GM23338 (cell line): ENCODE data around the gene EPS8L2. TPM values are rescaled to one million over a fixed set of nuclear protein-coding genes. Genes with fewer than 3 reads are reported as not detected.

Experiments
- ATAC-seq: fragments of 200-7000 bp; cut with Tn5 transposase; 3 replicates; pipeline ENCODE4 v1.9.1; 2020
- DNase-seq: peaks from one replicate; pipeline ENCODE4 v3.0.0-alpha.2; 2015; ENCODE audit warnings: low spot score
- H2AFZ ChIP-seq: fragments of 200-600 bp; sonication (generic); 2 replicates; pipeline ENCODE4 v1.8.0; 2016; ENCODE audit warnings: antibody characterized with exemption, mild to moderate bottlenecking, moderate library complexity
- H3F3A ChIP-seq: fragments of 200-600 bp; sonication (generic); replicated peaks from 2 replicates; pipeline ENCODE4 v1.8.0; 2017; ENCODE audit warnings: antibody characterized with exemption, mixed run types, low read depth
- H3K27ac ChIP-seq: fragments of 200-600 bp; sonication (generic); 2 replicates; pipeline ENCODE4 v1.6.1; 2016; ENCODE audit warnings: low read depth
- H3K27me3 ChIP-seq: fragments of 200-600 bp; sonication (generic); 2 replicates; pipeline ENCODE4 v1.8.0; 2016; ENCODE audit warnings: mild to moderate bottlenecking, mixed run types, moderate library complexity; ENCODE audit not compliant: insufficient read depth
- H3K36me3 ChIP-seq: fragments of 200-600 bp; sonication (generic); 2 replicates; pipeline ENCODE4 v1.8.0; 2016; ENCODE audit warnings: mild to moderate bottlenecking; ENCODE audit not compliant: insufficient read depth
- H3K4me1 ChIP-seq: fragments of 200-600 bp; sonication (generic); 2 replicates; pipeline ENCODE4 v1.8.0; 2016; ENCODE audit warnings: mild to moderate bottlenecking, moderate library complexity; ENCODE audit not compliant: insufficient read depth
- H3K4me2 ChIP-seq: fragments of 200-600 bp; sonication (generic); 2 replicates; pipeline ENCODE4 v1.7.1; 2017; ENCODE audit warnings: mixed run types
- H3K4me3 ChIP-seq: fragments of 200-600 bp; sonication (generic); 2 replicates; pipeline ENCODE4 v1.6.1; 2016; ENCODE audit warnings: mixed run types
- H3K79me2 ChIP-seq: fragments of 200-600 bp; sonication (generic); replicated peaks from 2 replicates; pipeline ENCODE4 v1.8.0; 2017; ENCODE audit warnings: mild to moderate bottlenecking; ENCODE audit not compliant: insufficient read depth
- H3K9me2 ChIP-seq: fragments of 200-600 bp; sonication (generic); 2 replicates; pipeline ENCODE4 v1.8.0; 2017; ENCODE audit not compliant: insufficient read depth
- H4K20me1 ChIP-seq: fragments of 200-600 bp; sonication (generic); replicated peaks from 2 replicates; pipeline ENCODE4 v1.8.0; 2017; ENCODE audit warnings: mild to moderate bottlenecking; ENCODE audit not compliant: insufficient read depth
- H3K27ac Mint-ChIP-seq: 2 replicates; pipeline ENCODE4 v1.8.0; 2020; ENCODE audit warnings: inconsistent platforms, mild to moderate bottlenecking, moderate library complexity, mixed read lengths
- H3K27me3 Mint-ChIP-seq: 3 replicates; pipeline ENCODE4 v1.8.0; 2022; ENCODE audit warnings: low read depth, mild to moderate bottlenecking, moderate library complexity, mixed read lengths, inconsistent platforms; ENCODE audit not compliant: insufficient read depth, poor library complexity
- H3K36me3 Mint-ChIP-seq: 3 replicates; pipeline ENCODE4 v1.8.0; 2021; ENCODE audit warnings: low read depth, mild to moderate bottlenecking, inconsistent platforms, moderate library complexity, mixed read lengths
- H3K4me1 Mint-ChIP-seq: 3 replicates; pipeline ENCODE4 v1.8.0; 2020; ENCODE audit warnings: mild to moderate bottlenecking, inconsistent platforms, mixed read lengths
- H3K4me3 Mint-ChIP-seq: 3 replicates; pipeline ENCODE4 v1.8.0; 2021; ENCODE audit warnings: moderate library complexity, mild to moderate bottlenecking, inconsistent platforms, mixed read lengths
- H3K9me3 Mint-ChIP-seq: 3 replicates; pipeline ENCODE4 v1.8.0; 2020; ENCODE audit warnings: moderate library complexity, mild to moderate bottlenecking, inconsistent platforms, mixed read lengths
- CREB1 ChIP-seq: fragments of 250-450 bp; sonication (Bioruptor Pico); IDR thresholded peaks from 2 replicates; pipeline ENCODE4 v1.5.0; 2020; ENCODE audit warnings: low read depth, mild to moderate bottlenecking, moderate library complexity
- EZH2 ChIP-seq: fragments of 200-600 bp; sonication (generic); IDR thresholded peaks from one replicate; pipeline ENCODE4 v1.8.0; 2017; ENCODE audit warnings: antibody characterized with exemption, mild to moderate bottlenecking, low read depth; ENCODE audit not compliant: unreplicated experiment
- EZH2phosphoT487 ChIP-seq: fragments of 200-600 bp; sonication (generic); IDR thresholded peaks from one replicate; pipeline ENCODE4 v1.8.1; 2018; ENCODE audit warnings: antibody characterized with exemption; ENCODE audit not compliant: unreplicated experiment
- NANOG ChIP-seq: IDR thresholded peaks from 2 replicates; pipeline ENCODE4 v1.6.1; 2016; ENCODE audit warnings: antibody characterized with exemption, borderline replicate concordance
- POLR2AphosphoS5 ChIP-seq: IDR thresholded peaks from 2 replicates; pipeline ENCODE4 v1.6.1; 2016; ENCODE audit warnings: antibody characterized with exemption, low read depth
- STAT1 ChIP-seq: IDR thresholded peaks from one replicate; pipeline ENCODE4 v1.6.1; 2016; ENCODE audit warnings: antibody characterized with exemption; ENCODE audit not compliant: unreplicated experiment
- ZNF114 ChIP-seq: fragments of 250-450 bp; sonication (Bioruptor Pico); IDR thresholded peaks from 2 replicates; pipeline ENCODE4 v1.5.0; 2020; ENCODE audit warnings: mild to moderate bottlenecking, moderate library complexity
- ZNF331 ChIP-seq: fragments of 250-450 bp; sonication (Bioruptor Pico); IDR thresholded peaks from 2 replicates; pipeline ENCODE4 v1.5.0; 2020; ENCODE audit warnings: low read depth, mild to moderate bottlenecking, moderate library complexity
- polyA plus RNA-seq: library from polyadenylated mRNA; unstranded; fragments of >200 nt; fragmentation: Nextera tagmentation; extraction: Ambion mirVana; gene quantifications from 2 replicates; pipeline ENCODE4 v1.2.1, GENCODE V29; 2016
- total RNA-seq: library from RNA; depleted of rRNA; stranded (reverse); fragments of >200 nt; shearing (Covaris generic); gene quantifications from 2 replicates; pipeline ENCODE4 v1.2.3, GENCODE V29; 2014
- TF ChIP-seq, protein P1 (sequence below), 2 experiments: fragments of 200-600 bp in 1 of 2; sonication (generic) in 1 of 2; conservative IDR thresholded peaks; 2 replicates each; pipeline versions ENCODE4 v1.5.1 to v1.6.1; 2016 to 2017; ENCODE audit warnings: antibody characterized with exemption in 2 of 2, low read depth in 2 of 2, mild to moderate bottlenecking in 2 of 2, moderate library complexity in 1 of 2
- TF ChIP-seq, protein P2 (sequence below): fragments of 250-450 bp; sonication (Bioruptor Pico); IDR thresholded peaks from 2 replicates; pipeline ENCODE4 v1.5.0; 2020; ENCODE audit warnings: mild to moderate bottlenecking, moderate library complexity
- TF ChIP-seq, protein P3 (sequence below): IDR thresholded peaks from 2 replicates; pipeline ENCODE4 v1.6.1; 2016; ENCODE audit warnings: antibody characterized with exemption

The EPS8L2 gene
- total and polyA plus RNA-seq, 2 experiments from 2014 or later: 38.7 to 59.4 TPM

DNA sequence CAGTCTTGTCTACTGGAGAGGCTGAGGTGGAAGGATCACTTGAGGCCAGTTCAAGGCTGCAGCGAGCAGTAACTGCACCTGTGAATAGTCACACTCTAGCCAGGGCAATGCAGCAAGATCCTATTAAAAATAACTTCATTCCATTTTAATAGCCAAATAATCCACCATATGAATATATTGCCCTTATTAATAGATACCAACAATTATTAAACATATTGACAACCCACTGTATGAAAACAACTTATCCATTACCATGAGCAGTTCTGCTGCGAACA, 60.8 kb downstream of the EPS8L2 start:
- Histone ChIP-seq H3K27me3 (no peaks in the 10 kb centered on the region), H3K36me3 (peaks cover 22% of the 10 kb centered on the region), H3K9me2 (no peaks in the 10 kb centered on the region), H3K4me3 (no peak overlapping the region), H3F3A (peaks cover 50% of the 10 kb centered on the region), H3K79me2 (no peaks in the 10 kb centered on the region), H3K4me2 (no peak overlapping the region), H2AFZ (no peak overlapping the region), H3K27ac (no peak overlapping the region), H3K4me1 (peaks cover 8% of the 10 kb centered on the region), H4K20me1 (peaks cover 6% of the 10 kb centered on the region; the same call in 1 of the 2 replicates)
- Mint-ChIP-seq H3K9me3 (no peaks in the 10 kb centered on the region), H3K36me3 (peaks cover 78% of the 10 kb centered on the region), H3K27me3 (peaks cover 30% of the 10 kb centered on the region), H3K4me1 (peaks cover 10% of the 10 kb centered on the region), H3K4me3 (no peak overlapping the region), H3K27ac (no peak overlapping the region)
- TF ChIP-seq CREB1: no peak
- TF ChIP-seq, protein P1, sequence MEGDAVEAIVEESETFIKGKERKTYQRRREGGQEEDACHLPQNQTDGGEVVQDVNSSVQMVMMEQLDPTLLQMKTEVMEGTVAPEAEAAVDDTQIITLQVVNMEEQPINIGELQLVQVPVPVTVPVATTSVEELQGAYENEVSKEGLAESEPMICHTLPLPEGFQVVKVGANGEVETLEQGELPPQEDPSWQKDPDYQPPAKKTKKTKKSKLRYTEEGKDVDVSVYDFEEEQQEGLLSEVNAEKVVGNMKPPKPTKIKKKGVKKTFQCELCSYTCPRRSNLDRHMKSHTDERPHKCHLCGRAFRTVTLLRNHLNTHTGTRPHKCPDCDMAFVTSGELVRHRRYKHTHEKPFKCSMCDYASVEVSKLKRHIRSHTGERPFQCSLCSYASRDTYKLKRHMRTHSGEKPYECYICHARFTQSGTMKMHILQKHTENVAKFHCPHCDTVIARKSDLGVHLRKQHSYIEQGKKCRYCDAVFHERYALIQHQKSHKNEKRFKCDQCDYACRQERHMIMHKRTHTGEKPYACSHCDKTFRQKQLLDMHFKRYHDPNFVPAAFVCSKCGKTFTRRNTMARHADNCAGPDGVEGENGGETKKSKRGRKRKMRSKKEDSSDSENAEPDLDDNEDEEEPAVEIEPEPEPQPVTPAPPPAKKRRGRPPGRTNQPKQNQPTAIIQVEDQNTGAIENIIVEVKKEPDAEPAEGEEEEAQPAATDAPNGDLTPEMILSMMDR (conservative IDR thresholded peaks at IDR 0.05; ENCODE audit: low read depth in 2 of 2): no peak
- TF ChIP-seq, protein P2, sequence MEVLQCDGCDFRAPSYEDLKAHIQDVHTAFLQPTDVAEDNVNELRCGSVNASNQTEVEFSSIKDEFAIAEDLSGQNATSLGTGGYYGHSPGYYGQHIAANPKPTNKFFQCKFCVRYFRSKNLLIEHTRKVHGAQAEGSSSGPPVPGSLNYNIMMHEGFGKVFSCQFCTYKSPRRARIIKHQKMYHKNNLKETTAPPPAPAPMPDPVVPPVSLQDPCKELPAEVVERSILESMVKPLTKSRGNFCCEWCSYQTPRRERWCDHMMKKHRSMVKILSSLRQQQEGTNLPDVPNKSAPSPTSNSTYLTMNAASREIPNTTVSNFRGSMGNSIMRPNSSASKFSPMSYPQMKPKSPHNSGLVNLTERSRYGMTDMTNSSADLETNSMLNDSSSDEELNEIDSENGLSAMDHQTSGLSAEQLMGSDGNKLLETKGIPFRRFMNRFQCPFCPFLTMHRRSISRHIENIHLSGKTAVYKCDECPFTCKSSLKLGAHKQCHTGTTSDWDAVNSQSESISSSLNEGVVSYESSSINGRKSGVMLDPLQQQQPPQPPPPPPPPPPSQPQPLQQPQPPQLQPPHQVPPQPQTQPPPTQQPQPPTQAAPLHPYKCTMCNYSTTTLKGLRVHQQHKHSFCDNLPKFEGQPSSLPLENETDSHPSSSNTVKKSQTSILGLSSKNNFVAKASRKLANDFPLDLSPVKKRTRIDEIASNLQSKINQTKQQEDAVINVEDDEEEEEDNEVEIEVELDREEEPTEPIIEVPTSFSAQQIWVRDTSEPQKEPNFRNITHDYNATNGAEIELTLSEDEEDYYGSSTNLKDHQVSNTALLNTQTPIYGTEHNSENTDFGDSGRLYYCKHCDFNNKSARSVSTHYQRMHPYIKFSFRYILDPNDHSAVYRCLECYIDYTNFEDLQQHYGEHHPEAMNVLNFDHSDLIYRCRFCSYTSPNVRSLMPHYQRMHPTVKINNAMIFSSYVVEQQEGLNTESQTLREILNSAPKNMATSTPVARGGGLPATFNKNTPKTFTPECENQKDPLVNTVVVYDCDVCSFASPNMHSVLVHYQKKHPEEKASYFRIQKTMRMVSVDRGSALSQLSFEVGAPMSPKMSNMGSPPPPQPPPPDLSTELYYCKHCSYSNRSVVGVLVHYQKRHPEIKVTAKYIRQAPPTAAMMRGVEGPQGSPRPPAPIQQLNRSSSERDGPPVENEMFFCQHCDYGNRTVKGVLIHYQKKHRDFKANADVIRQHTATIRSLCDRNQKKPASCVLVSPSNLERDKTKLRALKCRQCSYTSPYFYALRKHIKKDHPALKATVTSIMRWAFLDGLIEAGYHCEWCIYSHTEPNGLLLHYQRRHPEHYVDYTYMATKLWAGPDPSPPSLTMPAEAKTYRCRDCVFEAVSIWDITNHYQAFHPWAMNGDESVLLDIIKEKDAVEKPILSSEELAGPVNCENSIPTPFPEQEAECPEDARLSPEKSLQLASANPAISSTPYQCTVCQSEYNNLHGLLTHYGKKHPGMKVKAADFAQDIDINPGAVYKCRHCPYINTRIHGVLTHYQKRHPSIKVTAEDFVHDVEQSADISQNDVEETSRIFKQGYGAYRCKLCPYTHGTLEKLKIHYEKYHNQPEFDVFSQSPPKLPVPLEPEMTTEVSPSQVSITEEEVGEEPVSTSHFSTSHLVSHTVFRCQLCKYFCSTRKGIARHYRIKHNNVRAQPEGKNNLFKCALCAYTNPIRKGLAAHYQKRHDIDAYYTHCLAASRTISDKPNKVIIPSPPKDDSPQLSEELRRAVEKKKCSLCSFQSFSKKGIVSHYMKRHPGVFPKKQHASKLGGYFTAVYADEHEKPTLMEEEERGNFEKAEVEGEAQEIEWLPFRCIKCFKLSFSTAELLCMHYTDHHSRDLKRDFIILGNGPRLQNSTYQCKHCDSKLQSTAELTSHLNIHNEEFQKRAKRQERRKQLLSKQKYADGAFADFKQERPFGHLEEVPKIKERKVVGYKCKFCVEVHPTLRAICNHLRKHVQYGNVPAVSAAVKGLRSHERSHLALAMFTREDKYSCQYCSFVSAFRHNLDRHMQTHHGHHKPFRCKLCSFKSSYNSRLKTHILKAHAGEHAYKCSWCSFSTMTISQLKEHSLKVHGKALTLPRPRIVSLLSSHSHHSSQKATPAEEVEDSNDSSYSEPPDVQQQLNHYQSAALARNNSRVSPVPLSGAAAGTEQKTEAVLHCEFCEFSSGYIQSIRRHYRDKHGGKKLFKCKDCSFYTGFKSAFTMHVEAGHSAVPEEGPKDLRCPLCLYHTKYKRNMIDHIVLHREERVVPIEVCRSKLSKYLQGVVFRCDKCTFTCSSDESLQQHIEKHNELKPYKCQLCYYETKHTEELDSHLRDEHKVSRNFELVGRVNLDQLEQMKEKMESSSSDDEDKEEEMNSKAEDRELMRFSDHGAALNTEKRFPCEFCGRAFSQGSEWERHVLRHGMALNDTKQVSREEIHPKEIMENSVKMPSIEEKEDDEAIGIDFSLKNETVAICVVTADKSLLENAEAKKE (CRISPR knock-in tag): no peak
- TF ChIP-seq NANOG: no peak
- no peak for TF ChIP-seq ZNF331 (CRISPR knock-in tag)
- no peak for TF ChIP-seq EZH2phosphoT487
- no peak for TF ChIP-seq STAT1
- no peak for TF ChIP-seq ZNF114 (CRISPR knock-in tag)
- TF ChIP-seq EZH2: no peak
- TF ChIP-seq, protein P3, sequence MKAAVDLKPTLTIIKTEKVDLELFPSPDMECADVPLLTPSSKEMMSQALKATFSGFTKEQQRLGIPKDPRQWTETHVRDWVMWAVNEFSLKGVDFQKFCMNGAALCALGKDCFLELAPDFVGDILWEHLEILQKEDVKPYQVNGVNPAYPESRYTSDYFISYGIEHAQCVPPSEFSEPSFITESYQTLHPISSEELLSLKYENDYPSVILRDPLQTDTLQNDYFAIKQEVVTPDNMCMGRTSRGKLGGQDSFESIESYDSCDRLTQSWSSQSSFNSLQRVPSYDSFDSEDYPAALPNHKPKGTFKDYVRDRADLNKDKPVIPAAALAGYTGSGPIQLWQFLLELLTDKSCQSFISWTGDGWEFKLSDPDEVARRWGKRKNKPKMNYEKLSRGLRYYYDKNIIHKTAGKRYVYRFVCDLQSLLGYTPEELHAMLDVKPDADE: no peak
- no peak for TF ChIP-seq POLR2AphosphoS5
- no peak for DNase-seq
- ATAC-seq: no peak
